Lower leg skin (tissue), 3 donors: ENCODE results near the gene IL18.

ENCODE experiments used
- CTCF ChIP-seq, 3 donors: fragments of 450-650 bp; IDR thresholded peaks; one replicate each; pipeline ENCODE4 v1.5.1; 2016; ENCODE audit warnings: antibody characterized with exemption in 3 of 3, mild to moderate bottlenecking in 3 of 3, moderate library complexity in 2 of 3
- POLR2A ChIP-seq, 2 donors: fragments of 450-650 bp; IDR thresholded peaks; one replicate each; pipeline ENCODE4 v1.6.1; 2016 to 2017; ENCODE audit warnings: antibody characterized with exemption in 2 of 2, mild to moderate bottlenecking in 1 of 2, moderate library complexity in 1 of 2

DNA sequence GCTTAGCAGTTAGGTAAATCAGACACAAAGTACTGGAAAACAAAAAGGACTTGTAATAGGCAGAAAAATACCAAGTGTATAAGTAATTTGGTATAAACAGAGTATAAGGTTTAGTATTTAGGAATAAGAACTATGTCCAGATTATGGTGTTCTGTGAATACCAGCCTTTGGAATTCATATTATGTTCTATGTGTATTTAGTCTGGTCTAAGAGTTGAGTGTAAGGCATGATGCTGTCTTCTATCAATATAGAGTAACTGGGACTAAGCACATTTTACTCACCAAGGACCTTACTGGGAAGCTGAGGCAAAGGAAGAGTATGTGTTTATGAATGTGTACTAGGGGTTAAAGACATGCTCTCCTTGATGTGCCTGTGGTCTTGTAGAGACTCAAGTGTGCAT lies 67.7 kb downstream of the IL18 start:
- no peak for TF ChIP-seq CTCF (IDR thresholded peaks at IDR 0.05)
- TF ChIP-seq POLR2A (IDR thresholded peaks at IDR 0.05), result no peak
